Breast epithelium (tissue), 4 donors: ENCODE data around the gene TEX2. TPM values are rescaled to one million over a fixed set of nuclear protein-coding genes. Genes with fewer than 3 reads are reported as not detected.
A peak's percentile ranks its signal among the peaks of the same experiment; 100 is the strongest.
"Not testable (repeated sequence)": the region's sequence is repeated elsewhere in the genome, so short reads cannot be mapped to it uniquely, and the experiment has no call there.

Experiments
- DNase-seq, 2 donors: peaks; one replicate each; pipeline ENCODE4 v3.0.0-alpha.2; 2019; ENCODE audit warnings: low spot score in 2 of 2
- H3K27ac ChIP-seq, 2 donors: fragments of 200-600 bp; sonication (generic) in 1 of 2; one replicate each; pipeline ENCODE4 v1.5.1; 2016 to 2019; ENCODE audit warnings: mild to moderate bottlenecking in 1 of 2
- H3K27me3 ChIP-seq, 2 donors: fragments of 200-600 bp; sonication (generic) in 1 of 2; one replicate each; pipeline versions ENCODE4 v1.5.1 to v1.6.0; 2017 to 2019; ENCODE audit warnings: control low read depth in 1 of 2, mild to moderate bottlenecking in 1 of 2
- H3K36me3 ChIP-seq: fragments of 200-600 bp; one replicate; pipeline ENCODE4 v1.5.1; 2019
- H3K4me1 ChIP-seq, 2 donors: fragments of 200-600 bp; sonication (generic); one replicate each; pipeline ENCODE4 v1.5.1; 2016 to 2019; ENCODE audit warnings: control low read depth in 1 of 2
- H3K4me3 ChIP-seq, 3 donors: fragments of 200-600 bp; sonication (generic); 1 replicate in 2 of 3; 2 replicates in 1 of 3; pipeline ENCODE4 v1.5.1; 2016 to 2019; ENCODE audit warnings: mild to moderate bottlenecking in 3 of 3, moderate library complexity in 2 of 3
- H3K9me3 ChIP-seq, 2 donors: fragments of 200-600 bp; sonication (generic) in 1 of 2; one replicate each; pipeline ENCODE4 v1.5.1; 2016 to 2019; ENCODE audit warnings: control low read depth in 1 of 2
- CTCF ChIP-seq, 3 donors: fragments of 450-650 bp; IDR thresholded peaks; one replicate each; pipeline ENCODE4 v1.5.1; 2016 to 2017; ENCODE audit warnings: antibody characterized with exemption in 3 of 3, mild to moderate bottlenecking in 3 of 3, moderate library complexity in 3 of 3
- POLR2A ChIP-seq: fragments of 450-650 bp; IDR thresholded peaks from one replicate; pipeline ENCODE4 v1.6.1; 2016; ENCODE audit warnings: antibody characterized with exemption, mild to moderate bottlenecking, moderate library complexity
- POLR2AphosphoS5 ChIP-seq, 3 donors: sonication (generic); formaldehyde crosslinking; IDR thresholded peaks; one replicate each; pipeline ENCODE4 v1.6.1; 2017; ENCODE audit warnings: antibody characterized with exemption in 3 of 3
- intact Hi-C: fragments of 100-400 bp; cut with DNase I; formaldehyde crosslinking; loops from one replicate; pipeline ENCODE4 v1.15.1; 2023; ENCODE audit warnings: low total_unique reads
- total RNA-seq, 3 donors: library from RNA; depleted of rRNA; stranded (reverse); fragments of >200 nt; gene quantifications; one replicate each; pipeline ENCODE4 v1.1.0, GENCODE V29; 2016

Gene TEX2
- total RNA-seq, 3 donors from 2014 or later, result 47.5 to 70.7 (median 69.6) TPM

DNA sequence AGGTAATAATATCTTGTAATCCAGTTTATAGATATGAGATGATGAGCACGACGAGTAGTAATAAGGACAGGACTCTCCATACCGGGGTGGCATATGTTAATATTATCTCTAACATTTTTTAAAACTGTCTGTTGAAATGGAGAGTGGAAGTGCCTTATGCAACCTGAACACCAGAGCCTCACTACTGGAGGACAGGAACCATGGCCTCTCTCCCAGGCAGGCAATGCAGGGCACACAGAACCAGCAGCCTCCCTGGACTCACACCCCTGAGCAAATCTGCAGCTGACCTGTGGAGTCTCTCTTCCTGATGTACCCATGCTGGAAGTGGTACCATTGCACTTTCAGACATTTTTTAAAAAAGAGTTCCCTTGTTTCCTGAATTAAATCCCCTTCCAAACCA lies 78.0 kb downstream of the TEX2 start:
- DNase-seq, result no peak
- no peak for TF ChIP-seq POLR2A
- TF ChIP-seq CTCF (IDR thresholded peaks at IDR 0.05), result no peak
- no peak for TF ChIP-seq POLR2AphosphoS5 (IDR thresholded peaks at IDR 0.05)
- no peak overlapping the region for H3K4me3 ChIP-seq
- no peaks in the 10 kb centered on the region for H3K27me3 ChIP-seq
- intact Hi-C loops, result no loop called here
- no peak overlapping the region for H3K27ac ChIP-seq
- H3K9me3 ChIP-seq, result no peaks in the 10 kb centered on the region
- no peaks in the 10 kb centered on the region for H3K36me3 ChIP-seq
- no peaks in the 10 kb centered on the region for H3K4me1 ChIP-seq

DNA sequence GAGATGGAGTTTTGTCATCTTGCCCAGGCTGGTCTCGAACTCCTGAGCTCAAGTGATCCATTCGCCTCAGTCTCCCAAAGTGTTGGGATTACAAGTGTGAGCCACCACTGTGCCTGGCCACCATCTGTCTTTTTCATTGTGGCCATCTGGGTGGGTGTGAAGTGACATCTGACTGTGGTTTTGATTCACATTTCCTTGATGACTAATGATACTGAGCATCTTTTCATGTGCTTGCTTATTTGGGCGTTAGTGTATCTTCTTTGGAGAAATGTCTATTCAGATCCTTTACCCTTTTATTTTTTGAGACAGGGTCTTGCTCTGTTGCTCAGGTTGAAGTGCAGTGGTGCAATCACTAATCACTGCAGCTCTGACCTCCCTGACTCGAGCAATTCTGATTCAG lies 79.2 kb downstream of the TEX2 start:
- no peaks in the 10 kb centered on the region for H3K9me3 ChIP-seq
- no peak overlapping the region for H3K27ac ChIP-seq
- H3K4me1 ChIP-seq, result no peaks in the 10 kb centered on the region
- H3K27me3 ChIP-seq, result no peaks in the 10 kb centered on the region
- no peak overlapping the region for H3K4me3 ChIP-seq
- TF ChIP-seq CTCF (IDR thresholded peaks at IDR 0.05), result no peak
- no peak for TF ChIP-seq POLR2A
- TF ChIP-seq POLR2AphosphoS5 (IDR thresholded peaks at IDR 0.05), result no peak
- H3K36me3 ChIP-seq, result no peaks in the 10 kb centered on the region
- intact Hi-C loops, result no loop called here
- no peak for DNase-seq

DNA sequence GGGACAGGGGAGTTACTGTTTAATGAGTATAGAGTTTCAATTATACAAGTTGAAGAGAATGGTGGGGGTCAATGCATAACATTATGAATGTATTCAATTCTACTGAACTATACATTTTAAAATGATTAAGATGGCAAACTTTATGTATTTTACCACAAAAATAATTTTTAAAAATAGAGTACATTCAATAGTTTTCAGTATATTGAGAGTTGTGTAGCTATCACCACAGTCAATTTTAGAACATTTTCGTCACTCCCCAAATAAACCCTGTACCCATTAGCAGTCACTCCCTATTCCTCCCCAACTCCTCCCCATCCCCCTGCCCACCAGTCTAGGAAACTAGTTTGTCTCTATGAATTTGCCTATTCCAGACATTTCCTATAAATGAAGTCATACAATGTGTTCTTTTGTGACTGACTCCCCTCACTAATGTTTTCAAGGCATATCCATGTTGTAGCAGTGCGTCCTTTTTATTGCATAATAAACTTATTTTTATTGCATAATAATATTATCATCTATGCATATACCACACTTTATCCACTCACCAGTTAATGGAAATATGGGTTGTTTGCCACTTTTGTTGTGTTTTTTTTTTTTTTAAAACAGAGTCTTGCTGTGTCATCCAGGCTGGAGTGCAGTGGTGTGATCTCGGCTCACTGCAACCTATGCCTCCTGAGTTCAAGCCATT lies 80.6 kb downstream of the TEX2 start:
- DNase-seq, result no peak
- TF ChIP-seq POLR2AphosphoS5 (IDR thresholded peaks at IDR 0.05) (no peak), CTCF (IDR thresholded peaks at IDR 0.05) (no peak), POLR2A (no peak)
- Histone ChIP-seq H3K27me3 (no peaks in the 10 kb centered on the region), H3K4me3 (no peak overlapping the region), H3K9me3 (no peaks in the 10 kb centered on the region), H3K4me1 (no peaks in the 10 kb centered on the region), H3K36me3 (no peaks in the 10 kb centered on the region), H3K27ac (no peak overlapping the region)
- intact Hi-C loops, result no loop called here

DNA sequence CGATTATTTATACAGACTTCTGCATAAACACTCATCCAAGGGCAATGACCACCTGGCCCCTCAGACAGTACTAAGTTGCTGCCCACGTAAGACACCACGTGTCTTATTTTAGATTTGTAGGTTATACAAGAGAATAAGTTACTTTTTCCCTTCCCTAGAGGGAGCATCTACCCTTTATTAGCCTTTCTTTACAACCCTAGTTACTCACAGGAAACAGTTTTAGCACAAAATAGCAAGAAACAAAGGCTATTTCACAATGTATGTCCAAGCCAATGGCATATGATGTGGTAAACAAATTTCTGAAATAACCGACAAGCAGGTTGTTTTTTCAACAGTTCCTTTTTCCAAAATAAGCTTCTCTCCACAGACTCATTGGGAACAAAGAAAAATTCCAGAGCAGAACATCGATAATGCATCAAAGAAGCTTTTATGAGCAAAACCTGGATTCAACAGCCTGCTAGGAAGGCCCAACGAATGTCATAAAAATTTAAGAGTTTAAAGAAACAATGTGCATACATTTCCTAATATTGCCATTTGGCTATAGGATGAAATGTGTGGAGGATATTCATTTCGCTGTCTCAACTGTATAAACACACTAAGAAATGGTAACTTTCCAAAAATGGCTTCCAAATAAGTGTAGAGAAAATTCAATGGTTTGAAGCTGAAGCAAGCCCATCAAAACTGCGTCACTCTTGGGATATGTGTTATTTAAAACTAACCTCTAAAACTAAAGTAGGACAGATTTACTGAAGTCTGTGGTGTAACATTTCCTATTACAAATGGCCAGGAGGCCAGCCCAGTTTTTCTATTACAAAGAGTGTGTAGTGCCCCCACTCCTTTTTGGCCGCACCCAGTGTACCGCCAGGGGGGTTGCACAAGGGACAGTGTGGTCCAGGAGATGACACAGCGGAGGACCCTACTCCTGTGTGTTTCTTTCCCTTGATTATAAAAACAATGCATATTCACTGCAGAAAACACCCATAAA lies 82.7 kb downstream of the TEX2 start:
- Histone ChIP-seq H3K36me3 (no peaks in the 10 kb centered on the region), H3K9me3 (no peaks in the 10 kb centered on the region), H3K4me1 (no peaks in the 10 kb centered on the region), H3K4me3 (no peak overlapping the region), H3K27ac (peak overlapping the region in 1 of 2 donors; percentile 40), H3K27me3 (no peaks in the 10 kb centered on the region)
- no peak for TF ChIP-seq POLR2AphosphoS5 (IDR thresholded peaks at IDR 0.05)
- no peak for TF ChIP-seq POLR2A
- TF ChIP-seq CTCF (IDR thresholded peaks at IDR 0.05), result no peak
- intact Hi-C loops, result no loop called here
- DNase-seq, result no peak

- H3K27me3 ChIP-seq, intact Hi-C loops, H3K27ac ChIP-seq, H3K4me1 ChIP-seq, DNase-seq, H3K9me3 ChIP-seq, H3K4me3 ChIP-seq, H3K36me3 ChIP-seq: not testable (repeated sequence)
Measured at GRCh38 chr17:64179024-64179423, 84.0 kb downstream of the TEX2 start.
